ENCODE measurements around the gene CCL20.

The CCL20 gene

DNA sequence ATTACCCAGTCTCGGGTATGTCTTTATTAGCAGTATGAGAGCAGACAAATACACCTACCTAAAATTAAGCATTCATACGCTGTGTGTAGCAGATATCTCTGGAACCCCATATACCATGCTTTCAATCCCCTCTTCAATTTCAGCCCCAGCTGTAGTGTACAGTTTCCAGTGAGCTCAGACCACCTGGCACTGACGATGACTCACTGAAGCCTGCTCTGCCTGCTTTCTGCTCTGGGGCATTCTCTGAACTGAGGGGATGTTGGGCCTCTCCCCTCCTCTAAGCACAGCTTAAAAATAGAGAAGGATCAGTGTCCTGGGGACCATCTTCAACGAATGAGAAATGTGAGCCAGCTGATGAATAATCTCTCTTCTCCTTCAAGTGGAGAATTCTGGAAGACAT lies 8.7 kb upstream of the CCL20 start:
- DNase-seq = no peak

DNA sequence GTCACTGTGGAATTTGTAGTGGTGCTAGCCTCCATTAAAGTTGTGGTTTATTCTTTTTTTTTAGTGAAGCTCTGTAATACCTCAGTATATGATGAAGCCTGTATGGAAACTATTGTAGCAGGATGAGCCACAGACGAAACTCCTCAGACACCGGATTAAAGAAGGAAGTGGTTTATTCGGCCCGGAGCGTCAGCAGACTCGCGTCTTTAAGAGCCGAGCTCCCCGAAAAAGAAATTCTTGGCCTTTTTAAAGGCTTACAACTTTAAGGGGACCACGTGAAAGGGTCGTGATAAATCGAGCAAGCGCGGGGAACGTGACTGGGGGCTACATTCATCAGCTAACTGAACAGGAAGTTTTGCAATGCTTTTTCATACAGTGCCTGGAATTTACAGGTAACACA lies 8.1 kb upstream of the CCL20 start:
- peak; percentile 8 to 56 for DNase-seq

- no peak for DNase-seq
Measured at GRCh38 chr2:227808936-227809335, 4.7 kb upstream of the CCL20 start.

- no peak for DNase-seq
Measured at GRCh38 chr2:227812001-227812400, 1.6 kb upstream of the CCL20 start.

- DNase-seq = no peak
Measured at GRCh38 chr2:227813229-227813561, 447 bp upstream of the CCL20 start.

- no peak for DNase-seq
Measured at GRCh38 chr2:227815066-227815465, 1.4 kb downstream of the CCL20 start.

DNA sequence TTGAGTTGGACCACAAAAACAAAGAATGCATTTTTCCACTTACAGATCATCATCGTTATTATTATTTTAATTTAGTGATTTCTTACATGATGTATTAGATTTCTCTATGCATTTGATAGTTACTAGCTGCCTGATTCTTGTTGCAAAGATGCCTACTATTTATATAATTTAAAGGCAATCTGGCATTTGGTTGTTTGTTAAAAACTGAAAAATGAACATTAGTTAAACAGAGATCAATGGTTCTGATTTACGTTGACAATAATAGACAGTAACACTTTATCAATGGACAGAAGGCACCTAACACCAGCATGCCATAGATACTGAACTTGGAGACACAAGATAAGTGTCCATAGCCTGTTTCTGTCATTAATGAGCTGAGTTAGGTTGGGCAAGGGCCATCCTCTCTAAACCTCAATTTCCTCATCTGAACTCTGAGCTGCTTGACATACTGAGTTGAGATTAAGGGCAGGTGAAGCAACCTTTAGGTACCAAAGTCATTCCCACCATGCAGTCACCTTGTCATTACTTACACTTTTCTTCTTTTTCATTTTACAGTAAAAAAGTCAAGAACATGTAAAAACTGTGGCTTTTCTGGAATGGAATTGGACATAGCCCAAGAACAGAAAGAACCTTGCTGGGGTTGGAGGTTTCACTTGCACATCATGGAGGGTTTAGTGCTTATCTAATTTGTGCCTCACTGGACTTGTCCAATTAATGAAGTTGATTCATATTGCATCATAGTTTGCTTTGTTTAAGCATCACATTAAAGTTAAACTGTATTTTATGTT lies 3.1 kb downstream of the CCL20 start:
- peak; percentile 30 to 31 for DNase-seq

GRCh38 chr2:227817336-227817735 lies 3.7 kb downstream of the CCL20 start:
- no peak for DNase-seq

- peak; percentile 97 to 99 for DNase-seq
Measured at GRCh38 chr2:227817850-227818674, 4.4 kb downstream of the CCL20 start.

DNA sequence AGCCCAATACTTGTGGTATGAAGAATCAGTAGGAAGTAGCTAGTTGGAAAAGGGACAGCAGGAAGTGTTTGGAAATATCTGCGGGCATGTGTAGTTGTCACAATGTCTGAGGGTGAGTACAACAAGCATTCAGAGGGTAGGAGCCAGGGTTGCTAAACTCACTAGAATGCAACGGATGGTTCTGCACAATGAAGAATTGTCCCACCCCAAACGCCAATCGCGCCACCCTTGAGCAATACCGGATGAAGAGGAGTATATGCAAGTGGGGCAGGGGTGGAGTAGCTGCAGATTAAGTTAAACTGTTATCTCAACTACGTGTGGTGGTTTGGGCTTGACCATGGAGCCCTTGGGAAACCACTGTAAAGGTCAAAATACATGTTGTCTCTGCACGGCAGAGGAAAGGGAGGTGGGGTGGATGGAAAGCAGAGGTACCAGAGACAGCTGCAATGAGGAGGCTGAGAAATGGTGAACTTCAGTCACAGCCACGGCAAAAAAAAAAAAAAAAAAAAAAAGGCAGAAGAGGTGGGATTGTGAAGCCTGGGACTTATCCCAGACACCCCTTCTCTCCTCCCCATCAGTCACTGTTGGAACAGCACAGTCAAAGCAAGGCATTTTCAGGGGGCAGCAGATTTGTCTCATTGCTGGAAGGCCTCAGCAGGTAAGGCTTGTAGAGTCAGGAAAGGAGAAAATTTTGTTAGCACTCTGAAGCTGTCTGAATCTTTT lies 5.2 kb downstream of the CCL20 start:
- peak in 1 of 2 donors; percentile 96 for DNase-seq

DNA sequence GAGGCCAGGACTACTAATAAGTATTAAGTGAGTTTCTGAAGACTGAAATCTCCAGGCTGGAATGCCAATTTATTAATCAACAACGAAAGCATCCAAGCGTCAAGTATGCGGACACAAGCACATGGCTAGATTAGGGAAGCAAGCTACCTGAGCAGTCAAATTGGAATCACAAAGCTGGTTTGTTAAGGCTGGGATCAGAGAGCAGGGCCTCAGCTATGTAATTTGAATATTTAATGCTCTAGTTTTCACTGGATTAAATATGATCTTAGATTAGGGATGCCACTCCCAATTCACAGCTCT lies 5.7 kb downstream of the CCL20 start:
- DNase-seq = no peak

DNA sequence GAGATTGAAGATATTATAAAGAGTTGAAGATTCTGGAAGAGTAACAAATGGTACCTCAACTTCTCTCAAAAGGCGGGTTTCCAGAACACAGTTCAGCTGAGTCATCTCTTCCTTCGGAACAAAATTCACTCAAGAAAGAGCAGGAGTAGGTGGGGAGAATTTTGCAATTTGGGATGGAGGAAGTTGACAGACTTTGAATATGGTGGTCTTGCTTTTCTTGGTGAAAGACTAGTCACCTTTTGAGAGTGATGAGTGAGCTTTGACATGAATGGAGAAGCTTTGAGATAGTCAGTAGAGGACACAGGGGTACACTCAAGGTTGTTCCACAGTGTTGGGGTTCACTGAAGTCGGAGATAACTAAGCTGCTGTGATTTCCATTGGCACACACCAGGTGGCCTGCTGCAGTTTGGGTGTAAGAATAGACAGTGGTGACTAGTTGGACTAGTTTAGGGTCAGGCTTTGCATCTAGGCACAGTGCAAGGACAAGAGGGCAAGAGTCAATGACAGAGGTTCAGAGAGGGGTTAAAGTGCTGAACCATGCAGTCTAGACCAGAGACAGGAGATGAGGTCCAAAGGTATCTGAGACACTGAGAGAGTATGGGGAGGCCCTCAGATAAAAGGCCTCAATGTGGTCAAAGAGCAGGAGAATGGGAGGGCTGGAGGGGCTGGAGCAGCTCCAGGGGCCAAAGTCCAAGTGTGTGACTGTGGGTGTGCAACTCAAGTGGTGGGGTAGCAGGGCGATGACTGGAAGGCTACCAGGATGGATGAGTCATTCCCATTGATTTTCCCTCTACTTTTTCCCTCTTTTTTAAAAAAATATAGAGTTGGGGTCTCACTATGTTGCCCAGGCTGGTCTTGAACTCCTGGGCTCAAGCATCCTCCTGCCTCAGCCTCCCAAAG lies 7.7 kb downstream of the CCL20 start:
- DNase-seq = no peak

DNA sequence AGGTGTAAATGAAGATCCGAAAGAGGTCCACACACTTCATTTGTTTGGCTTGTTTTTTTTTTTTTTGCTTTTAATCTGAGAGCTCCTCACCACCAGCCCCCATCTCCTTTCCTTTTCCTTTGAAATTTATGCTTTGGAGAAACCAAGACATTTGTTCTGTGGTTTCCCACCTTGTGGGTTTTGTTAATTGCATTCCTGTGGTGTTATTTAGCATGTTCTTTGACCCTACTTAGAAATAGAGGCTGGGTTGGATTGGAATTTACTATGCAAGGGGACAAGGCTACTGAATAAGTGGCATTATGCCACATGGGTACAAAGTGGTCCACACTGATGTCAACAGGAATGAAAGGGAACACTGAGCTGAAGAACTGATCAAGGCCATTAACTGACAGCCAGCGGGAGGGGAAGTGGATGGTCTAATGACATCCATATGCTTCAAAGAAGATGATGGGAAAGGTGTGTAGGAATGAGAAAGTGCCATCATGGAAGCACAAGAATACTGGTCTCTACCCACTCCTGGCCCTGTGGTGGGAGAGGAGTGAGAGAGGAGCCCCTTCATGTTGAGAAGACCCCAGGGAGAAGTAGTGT lies 8.9 kb downstream of the CCL20 start:
- DNase-seq = no peak

DNA sequence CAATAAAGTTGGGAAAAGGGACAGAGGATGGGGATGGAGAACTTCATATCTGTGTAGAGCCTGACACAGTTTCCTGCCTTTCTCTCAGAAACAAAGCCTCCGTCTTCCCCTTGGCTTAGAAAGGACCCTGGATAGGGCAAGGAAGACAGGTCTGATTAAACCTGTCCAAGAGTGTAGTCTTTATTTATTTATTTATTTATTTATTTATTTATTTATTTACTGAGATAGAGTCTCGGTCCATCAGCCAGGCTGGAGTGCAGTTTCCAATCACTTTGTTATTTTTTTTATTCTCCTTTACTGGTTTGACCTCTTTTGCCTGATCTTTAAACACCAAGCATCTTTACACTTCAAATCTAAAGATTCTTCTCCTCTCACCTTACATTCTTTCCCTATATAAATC lies 10.3 kb downstream of the CCL20 start:
- no peak for DNase-seq

DNA sequence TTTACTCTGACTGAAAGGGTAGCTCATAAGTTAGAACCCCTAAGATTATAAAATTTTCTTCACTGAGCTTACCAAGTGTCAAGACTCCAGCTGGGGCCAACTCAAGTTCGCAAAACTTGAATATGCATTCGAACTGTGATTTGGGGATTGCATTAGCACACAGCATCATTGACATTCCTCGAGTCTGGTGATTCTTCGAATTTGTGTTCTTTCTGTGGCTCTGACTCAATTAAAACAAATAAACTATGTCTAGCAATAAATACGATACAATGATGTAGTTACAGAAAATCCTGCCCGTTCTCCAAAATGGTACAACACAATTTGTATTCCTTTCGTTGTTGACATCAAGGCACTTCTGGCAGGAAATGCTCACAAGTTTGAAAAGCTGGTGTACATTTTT lies 11.1 kb downstream of the CCL20 start:
- no peak for DNase-seq

DNA sequence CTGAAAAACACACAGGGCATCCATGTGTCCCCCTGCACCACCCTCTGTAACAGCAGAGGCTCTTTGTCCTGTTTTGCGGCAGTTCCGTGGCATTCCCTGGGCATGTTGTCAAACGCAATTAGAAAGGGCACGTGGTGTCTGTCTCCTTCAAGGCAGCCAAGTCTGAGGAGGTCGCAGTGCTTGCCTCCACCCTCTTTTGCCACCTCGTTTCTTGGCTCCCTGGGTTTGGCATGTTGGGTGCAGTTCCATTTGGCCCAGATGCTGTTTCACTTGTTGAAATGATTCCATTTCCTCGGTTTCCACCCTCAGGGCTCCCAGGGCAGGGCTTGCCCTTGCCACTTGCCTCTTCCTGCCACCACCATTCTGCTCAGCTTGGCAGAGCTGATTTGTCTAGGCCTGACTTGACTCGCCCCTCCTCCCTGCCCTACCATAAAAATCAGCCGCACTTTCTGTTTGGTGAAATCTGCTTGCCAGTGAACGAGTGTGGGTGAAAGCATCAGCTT lies 12.4 kb downstream of the CCL20 start:
- no peak for DNase-seq

DNA sequence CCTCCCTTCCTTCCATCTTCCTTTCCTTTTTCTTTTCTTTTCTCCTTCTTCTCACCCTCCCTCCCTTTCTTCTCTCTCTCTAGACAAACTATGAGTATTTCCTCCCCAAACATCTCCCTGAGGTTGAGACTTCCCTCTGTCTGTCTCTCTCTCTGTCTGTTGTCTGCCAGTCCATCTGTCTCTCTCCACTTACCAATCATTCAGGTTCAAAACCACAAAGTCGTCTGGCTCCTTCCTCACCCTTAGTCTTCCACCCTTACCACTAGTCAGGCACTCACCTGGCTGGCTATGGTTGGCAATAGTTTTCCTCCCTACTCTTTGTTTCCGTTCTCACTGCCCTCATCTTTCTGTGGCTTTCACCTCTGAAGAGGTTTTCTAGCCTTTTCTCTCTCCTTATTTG lies 12.9 kb downstream of the CCL20 start:
- no peak for DNase-seq

- DNase-seq = peak; percentile 38 to 45
Measured at GRCh38 chr2:227827143-227827542, 13.5 kb downstream of the CCL20 start.

GRCh38 chr2:227828477-227828912 lies 14.9 kb downstream of the CCL20 start:
- no peak for DNase-seq

DNA sequence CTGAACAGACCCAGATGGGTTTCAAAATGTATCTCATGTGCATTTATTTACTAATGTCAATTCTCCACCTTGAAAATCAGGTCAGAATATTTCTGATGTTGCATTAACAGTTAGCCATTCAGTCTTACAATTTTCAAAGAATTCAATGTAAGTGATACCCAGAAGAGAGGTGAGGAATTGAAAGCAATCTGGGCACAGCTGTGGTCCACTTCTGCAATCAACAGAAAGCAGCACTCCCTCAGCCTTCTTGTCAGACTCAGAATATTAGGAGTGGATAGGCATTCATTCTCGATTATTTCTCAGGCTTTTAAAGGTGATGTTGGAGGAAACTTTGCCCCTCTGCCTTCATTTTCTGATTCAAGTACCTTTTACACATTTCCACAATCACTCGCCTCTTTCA lies 15.7 kb downstream of the CCL20 start:
- DNase-seq = no peak

- no peak for DNase-seq
Measured at GRCh38 chr2:227834423-227834822, 20.8 kb downstream of the CCL20 start.

All from inflammatory macrophage (primary cell).